ENCODE measurements around the gene CCDC39.

- TF ChIP-seq CTCF (IDR thresholded peaks at IDR 0.05) (no peak), POLR2A (IDR thresholded peaks at IDR 0.05) (no peak)
Measured at GRCh38 chr3:180615954-180616353, 63.3 kb downstream of the CCDC39 start.

All from heart left ventricle (tissue), 13 donors.